Cardiac fibroblast (primary cell): Measurements from ENCODE around the gene RASGRF1.
A peak's percentile ranks its signal among the peaks of the same experiment; 100 is the strongest.

ENCODE experiments used
- DNase-seq, 2 donors: peaks; one replicate each; pipeline versions ENCODE4 v3.0.0 to v3.0.0-alpha.2; 2010; ENCODE audit warnings: low read depth in 2 of 2
- H3K4me3 ChIP-seq, 2 donors: replicated peaks in 1 of 2; 1 replicate in 1 of 2; 2 replicates in 1 of 2; pipeline ENCODE4 v1.5.1; 2011; ENCODE audit warnings: low read depth in 2 of 2, low read length in 2 of 2, mild to moderate bottlenecking in 2 of 2, moderate library complexity in 1 of 2
- CTCF ChIP-seq: IDR thresholded peaks from one replicate; pipeline ENCODE4 v1.5.1; 2011; ENCODE audit warnings: low read depth, mild to moderate bottlenecking, low read length, inconsistent platforms

Gene RASGRF1

GRCh38 chr15:79101866-79102581 is 11.4 kb upstream of the RASGRF1 start:
- peak; percentile 11 to 48 for DNase-seq
- no peak overlapping the region for H3K4me3 ChIP-seq
- TF ChIP-seq CTCF, result no peak

- no peak for DNase-seq
- TF ChIP-seq CTCF, result no peak
- no peak overlapping the region for H3K4me3 ChIP-seq
These were observed 9.1 kb upstream of the RASGRF1 start for GRCh38 chr15:79099692-79100091.

GRCh38 chr15:79094611-79095021 is 4.0 kb upstream of the RASGRF1 start:
- TF ChIP-seq CTCF, result no peak
- no peak overlapping the region for H3K4me3 ChIP-seq
- DNase-seq, result no peak

GRCh38 chr15:79093352-79093935 is 2.9 kb upstream of the RASGRF1 start:
- no peak overlapping the region for H3K4me3 ChIP-seq
- TF ChIP-seq CTCF, result no peak
- DNase-seq, result no peak

GRCh38 chr15:79092382-79092781 is 1.8 kb upstream of the RASGRF1 start:
- H3K4me3 ChIP-seq, result no peak overlapping the region
- DNase-seq, result no peak
- no peak for TF ChIP-seq CTCF

GRCh38 chr15:79091204-79091867 is 756 bp upstream of the RASGRF1 start:
- TF ChIP-seq CTCF, result no peak
- H3K4me3 ChIP-seq, result no peak overlapping the region
- DNase-seq, result peak; percentile 8 to 24
